Body of pancreas (tissue), 4 donors: ENCODE results near the gene HDAC8. TPM values are rescaled to one million over a fixed set of nuclear protein-coding genes. Genes with fewer than 3 reads are reported as not detected.
"Not testable (repeated sequence)": the region's sequence is repeated elsewhere in the genome, so short reads cannot be mapped to it uniquely, and the experiment has no call there.

ENCODE experiments used
- ATAC-seq: fragments of 150-250 bp; one replicate; pipeline ENCODE4 v1.9.1; 2016
- DNase-seq, 4 donors: peaks; one replicate each; pipeline ENCODE4 v3.0.0-alpha.2; 2019
- H3K27ac ChIP-seq, 4 donors: fragments of 200-600 bp; sonication (generic); 1 replicate in 3 of 4; 2 replicates in 1 of 4; pipeline versions ENCODE4 v1.5.1 to v1.6.1; 2016 to 2019; ENCODE audit warnings: mild to moderate bottlenecking in 1 of 4, mixed read lengths in 1 of 4, moderate library complexity in 1 of 4
- H3K27me3 ChIP-seq, 2 donors: fragments of 200-600 bp; sonication (generic); one replicate each; pipeline ENCODE4 v1.6.0; 2016; ENCODE audit warnings: mild to moderate bottlenecking in 1 of 2
- H3K36me3 ChIP-seq, 2 donors: fragments of 200-600 bp; sonication (generic); replicated peaks in 1 of 2; 2 replicates each; pipeline ENCODE4 v1.5.1; 2016; ENCODE audit warnings: low read depth in 2 of 2; ENCODE audit not compliant: insufficient read depth in 1 of 2
- H3K4me1 ChIP-seq: fragments of 200-600 bp; sonication (generic); one replicate; pipeline ENCODE4 v1.6.0; 2016
- H3K4me3 ChIP-seq, 2 donors: fragments of 200-600 bp; sonication (generic); 1 replicate in 1 of 2; 2 replicates in 1 of 2; pipeline ENCODE4 v1.5.1; 2016 to 2019
- H3K9me3 ChIP-seq, 3 donors: fragments of 200-600 bp; sonication (generic); 1 replicate in 2 of 3; 2 replicates in 1 of 3; pipeline ENCODE4 v1.5.1; 2016
- CTCF ChIP-seq, 7 experiments: fragments of 450-650 bp in 4 of 7; fragments of 200-600 bp in 3 of 7; sonication (generic) in 3 of 7; IDR thresholded peaks; one replicate each; pipeline ENCODE4 v1.5.1; 2016 to 2019; ENCODE audit warnings: antibody characterized with exemption in 7 of 7
- POLR2A ChIP-seq, 3 donors: fragments of 450-650 bp; IDR thresholded peaks; one replicate each; pipeline ENCODE4 v1.6.1; 2016; ENCODE audit warnings: antibody characterized with exemption in 3 of 3, mild to moderate bottlenecking in 2 of 3
- WGBS, 2 donors: methylation state at CpG; one replicate each; pipeline ENCODE4 v1.1.5; 2017; 5-methylcytosine and 5-hydroxymethylcytosine counted together
- intact Hi-C: fragments of 100-400 bp; cut with DNase I; formaldehyde crosslinking; loops from one replicate; pipeline ENCODE4 v1.15.1; 2023
- total RNA-seq, 2 donors: library from RNA; depleted of rRNA; stranded (reverse); fragments of >200 nt; gene quantifications; one replicate each; pipeline ENCODE4 v1.1.0, GENCODE V29; 2016

HDAC8 gene
- total RNA-seq, 2 donors from 2014 or later, result 16.2 to 25.9 TPM

GRCh38 chrX:72340626-72341025 is 232.0 kb downstream of the HDAC8 start:
- Histone ChIP-seq H3K27me3 (no peaks in the 10 kb centered on the region), H3K36me3 (no peaks in the 10 kb centered on the region), H3K27ac (no peak overlapping the region), H3K4me1 (no peaks in the 10 kb centered on the region), H3K9me3 (no peaks in the 10 kb centered on the region), H3K4me3 (no peak overlapping the region)
- ATAC-seq (no peak), DNase-seq (no peak)
- intact Hi-C loops, result no loop called here
- TF ChIP-seq CTCF (IDR thresholded peaks at IDR 0.05) (no peak), POLR2A (IDR thresholded peaks at IDR 0.05) (no peak)
- WGBS, 2 donors, result 85 to 90% methylated on average over 2 of the region's 2 CpGs

GRCh38 chrX:72340041-72340440 is 232.6 kb downstream of the HDAC8 start:
- TF ChIP-seq CTCF (IDR thresholded peaks at IDR 0.05) (no peak), POLR2A (IDR thresholded peaks at IDR 0.05) (no peak)
- Histone ChIP-seq H3K9me3 (no peaks in the 10 kb centered on the region), H3K27me3 (no peaks in the 10 kb centered on the region), H3K4me1 (no peaks in the 10 kb centered on the region), H3K4me3 (no peak overlapping the region), H3K27ac (no peak overlapping the region), H3K36me3 (no peaks in the 10 kb centered on the region)
- intact Hi-C loops, result no loop called here
- no peak for DNase-seq
- ATAC-seq, result no peak
- 87 to 95% methylated on average over 5 to 7 of the region's 7 CpGs for WGBS, 2 donors

- Histone ChIP-seq H3K9me3 (no peaks in the 10 kb centered on the region), H3K4me3 (no peak overlapping the region), H3K36me3 (no peaks in the 10 kb centered on the region), H3K27ac (no peak overlapping the region), H3K27me3 (no peaks in the 10 kb centered on the region), H3K4me1 (no peaks in the 10 kb centered on the region)
- DNase-seq (no peak), ATAC-seq (no peak)
- 87 to 100% methylated on average over 3 of the region's 3 CpGs for WGBS, 2 donors
- intact Hi-C loops, result no loop called here
- TF ChIP-seq POLR2A (IDR thresholded peaks at IDR 0.05), result no peak
- TF ChIP-seq CTCF (IDR thresholded peaks at IDR 0.05), result no peak
Measured at GRCh38 chrX:72330131-72330530, 242.5 kb downstream of the HDAC8 start.

- intact Hi-C loops, result no loop called here
- H3K4me3 ChIP-seq, result no peak overlapping the region
- DNase-seq, result no peak
- H3K27me3 ChIP-seq, result no peaks in the 10 kb centered on the region
- no peak for TF ChIP-seq CTCF (IDR thresholded peaks at IDR 0.05)
- ATAC-seq, result no peak
- WGBS, 2 donors, result 90 to 91% methylated on average over 7 to 8 of the region's 8 CpGs
- H3K27ac ChIP-seq, result no peak overlapping the region
- no peaks in the 10 kb centered on the region for H3K4me1 ChIP-seq
- no peaks in the 10 kb centered on the region for H3K36me3 ChIP-seq
- no peaks in the 10 kb centered on the region for H3K9me3 ChIP-seq
Measured at GRCh38 chrX:72326605-72327300, 245.9 kb downstream of the HDAC8 start.

- H3K4me1 ChIP-seq, H3K36me3 ChIP-seq, H3K9me3 ChIP-seq, H3K4me3 ChIP-seq, ATAC-seq, DNase-seq, H3K27me3 ChIP-seq, H3K27ac ChIP-seq, intact Hi-C loops: not testable (repeated sequence)
- WGBS, 2 donors, result 95% methylated on average over 7 of the region's 8 CpGs; no CpG with 5 or more reads in 1 of the 2 donors
Measured at GRCh38 chrX:72319651-72320050, 253.0 kb downstream of the HDAC8 start.
